ENCODE measurements around the gene TRAPPC2L. TPM values are rescaled to one million over a fixed set of nuclear protein-coding genes. Genes with fewer than 3 reads are reported as not detected.

TRAPPC2L gene
- total and polyA plus RNA-seq, 2 of the 13 experiments (the other 11 are each of a cell fraction or from before 2014, with no cell fraction given): 96.3 to 107 TPM

GRCh38 chr16:88899901-88900661 lies 43.2 kb downstream of the TRAPPC2L start:
- 9% methylated on average over 8 of the region's 41 CpGs for WGBS (ENCODE audit: low lambda C conversion rate)
- Histone ChIP-seq H2AFZ (ENCODE audit: low read length) (no peak overlapping the region), H3K79me2 (ENCODE audit: insufficient read depth, low read length) (no peaks in the 10 kb centered on the region), H3K36me3 (replicated peaks in 1 of 2; ENCODE audit: control insufficient read depth in 1 of 2, insufficient read depth in 2 of 2, low read length in 2 of 2) (no peaks in the 10 kb centered on the region), H3K4me1 (ENCODE audit: insufficient read depth, low read length) (peaks cover 10% of the 10 kb centered on the region), H4K20me1 (ENCODE audit: insufficient read depth, low read length) (no peaks in the 10 kb centered on the region; the same call in 1 of the 2 replicates), H3K27ac (ENCODE audit: extremely low read length, insufficient read depth, low read length) (no peak overlapping the region), H3K27me3 (ENCODE audit: control insufficient read depth in 1 of 2, insufficient read depth in 2 of 2, low read length in 2 of 2) (peaks cover 60 to 98% of the 10 kb centered on the region in 2 experiments), H3K4me3 (replicated peaks in 1 of 3; ENCODE audit: insufficient read depth in 1 of 3, low read depth in 2 of 3, low read length in 3 of 3) (no peak overlapping the region), H3K9me3 (ENCODE audit: low read length) (no peaks in the 10 kb centered on the region), H3K9ac (ENCODE audit: insufficient read depth, low read depth, low read length) (no peak overlapping the region), H3K4me2 (ENCODE audit: low read depth, low read length) (no peak overlapping the region)
- in situ Hi-C loops (cut with HindIII; ENCODE audit: extremely low pct_ligation_motif_present, low pct_unique_long_range_greater_than_20kb) (no loop called here), intact Hi-C loops (cut with micrococcal nuclease; ENCODE audit: unreplicated experiment) (no loop called here)
- POLR2A ChIA-PET: no interaction called here
- BruUV-seq (replicated peaks): no TSS peak
- ATAC-seq: no peak
- CTCF ChIA-PET (ENCODE audit: low intra/inter-chr PET ratio, low total read pairs): no interaction called here
- DNase-seq (ENCODE audit: low spot score): no peak
- no peak for FAIRE-seq
- TF ChIP-seq ZNF768 (CRISPR knock-in tag; IDR thresholded peaks at IDR 0.05): peak; percentile 16; the same call in 1 of the 2 replicates
- 0 out of 2 replicates have a peak, but pooled peaks have one; percentile 37 for TF ChIP-seq MTF2 (CRISPR knock-in tag; IDR thresholded peaks at IDR 0.05; ENCODE audit: borderline replicate concordance)
- TF ChIP-seq KLF12 (CRISPR knock-in tag; IDR thresholded peaks at IDR 0.05; ENCODE audit: borderline replicate concordance): no peak
- TF ChIP-seq HDAC6 (IDR thresholded peaks at IDR 0.05; ENCODE audit: low read depth, low read length): no peak

DNA sequence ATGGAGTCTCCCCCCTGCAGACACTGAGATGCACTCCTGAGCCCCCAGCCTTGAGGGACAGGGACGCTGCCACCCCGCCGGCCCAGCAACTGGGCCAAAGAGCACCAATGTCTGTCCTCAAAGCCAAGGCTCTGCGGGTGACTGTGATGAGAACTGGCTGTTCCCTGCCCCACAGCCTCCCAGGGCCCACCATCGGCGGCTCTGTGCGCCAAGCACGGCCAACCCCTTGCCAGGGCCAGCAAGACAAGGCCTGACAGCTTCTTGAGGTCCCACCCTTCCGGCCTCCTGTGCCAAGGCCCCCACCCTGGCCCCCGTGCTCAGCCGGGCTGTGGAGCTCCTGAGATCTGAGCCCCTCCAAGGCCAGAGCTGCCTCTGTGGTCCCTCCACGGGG lies 43.7 kb downstream of the TRAPPC2L start:
- H3K4me3 ChIP-seq (replicated peaks in 1 of 3; ENCODE audit: insufficient read depth in 1 of 3, low read depth in 2 of 3, low read length in 3 of 3): no peak overlapping the region
- ATAC-seq (no peak), FAIRE-seq (no peak), DNase-seq (ENCODE audit: low spot score) (no peak)
- no TSS peak for BruUV-seq (replicated peaks)
- intact Hi-C loops (cut with micrococcal nuclease; ENCODE audit: unreplicated experiment): no loop called here
- H4K20me1 ChIP-seq (ENCODE audit: insufficient read depth, low read length): no peaks in the 10 kb centered on the region; the same call in 1 of the 2 replicates
- H3K4me2 ChIP-seq (ENCODE audit: low read depth, low read length): no peak overlapping the region
- H3K36me3 ChIP-seq (replicated peaks in 1 of 2; ENCODE audit: control insufficient read depth in 1 of 2, insufficient read depth in 2 of 2, low read length in 2 of 2): no peaks in the 10 kb centered on the region
- no peak overlapping the region for H2AFZ ChIP-seq (ENCODE audit: low read length)
- CTCF ChIA-PET (ENCODE audit: low intra/inter-chr PET ratio, low total read pairs): no interaction called here
- no peaks in the 10 kb centered on the region for H3K79me2 ChIP-seq (ENCODE audit: insufficient read depth, low read length)
- no peak overlapping the region for H3K9ac ChIP-seq (ENCODE audit: insufficient read depth, low read depth, low read length)
- WGBS (ENCODE audit: low lambda C conversion rate): no CpG with 5 or more reads among the region's 12 CpGs
- POLR2A ChIA-PET: no interaction called here
- in situ Hi-C loops (cut with HindIII; ENCODE audit: extremely low pct_ligation_motif_present, low pct_unique_long_range_greater_than_20kb): no loop called here
- peaks cover 10% of the 10 kb centered on the region for H3K4me1 ChIP-seq (ENCODE audit: insufficient read depth, low read length)
- no peaks in the 10 kb centered on the region for H3K9me3 ChIP-seq (ENCODE audit: low read length)
- H3K27me3 ChIP-seq (ENCODE audit: control insufficient read depth in 1 of 2, insufficient read depth in 2 of 2, low read length in 2 of 2): peaks cover 61 to 96% of the 10 kb centered on the region in 2 experiments
- no peak overlapping the region for H3K27ac ChIP-seq (ENCODE audit: extremely low read length, insufficient read depth, low read length)
- no peak for TF ChIP-seq ZSCAN29 (CRISPR knock-in tag; conservative IDR thresholded peaks at IDR 0.05)
- TF ChIP-seq NCOA2 (CRISPR knock-in tag; IDR thresholded peaks at IDR 0.05): no peak
- TF ChIP-seq, protein P1, sequence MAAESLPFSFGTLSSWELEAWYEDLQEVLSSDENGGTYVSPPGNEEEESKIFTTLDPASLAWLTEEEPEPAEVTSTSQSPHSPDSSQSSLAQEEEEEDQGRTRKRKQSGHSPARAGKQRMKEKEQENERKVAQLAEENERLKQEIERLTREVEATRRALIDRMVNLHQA (CRISPR knock-in tag; IDR thresholded peaks at IDR 0.05): no peak
- no peak for TF ChIP-seq HNF4A (CRISPR knock-in tag; IDR thresholded peaks at IDR 0.05)
- TF ChIP-seq ZFP90 (CRISPR knock-in tag; IDR thresholded peaks at IDR 0.05; ENCODE audit: borderline replicate concordance): no peak
- TF ChIP-seq, protein P2, sequence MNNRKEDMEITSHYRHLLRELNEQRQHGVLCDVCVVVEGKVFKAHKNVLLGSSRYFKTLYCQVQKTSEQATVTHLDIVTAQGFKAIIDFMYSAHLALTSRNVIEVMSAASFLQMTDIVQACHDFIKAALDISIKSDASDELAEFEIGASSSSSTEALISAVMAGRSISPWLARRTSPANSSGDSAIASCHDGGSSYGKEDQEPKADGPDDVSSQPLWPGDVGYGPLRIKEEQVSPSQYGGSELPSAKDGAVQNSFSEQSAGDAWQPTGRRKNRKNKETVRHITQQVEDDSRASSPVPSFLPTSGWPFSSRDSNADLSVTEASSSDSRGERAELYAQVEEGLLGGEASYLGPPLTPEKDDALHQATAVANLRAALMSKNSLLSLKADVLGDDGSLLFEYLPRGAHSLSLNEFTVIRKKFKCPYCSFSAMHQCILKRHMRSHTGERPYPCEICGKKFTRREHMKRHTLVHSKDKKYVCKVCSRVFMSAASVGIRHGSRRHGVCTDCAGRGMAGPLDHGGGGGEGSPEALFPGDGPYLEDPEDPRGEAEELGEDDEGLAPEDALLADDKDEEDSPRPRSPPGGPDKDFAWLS (CRISPR knock-in tag; IDR thresholded peaks at IDR 0.05; ENCODE audit: borderline replicate concordance): no peak
- TF ChIP-seq MZF1 (CRISPR knock-in tag; IDR thresholded peaks at IDR 0.05; ENCODE audit: borderline replicate concordance): no peak
- TF ChIP-seq RBAK (CRISPR knock-in tag; IDR thresholded peaks at IDR 0.05): no peak
- TF ChIP-seq AKAP8 (CRISPR knock-in tag; IDR thresholded peaks at IDR 0.05): no peak
- TF ChIP-seq, protein P3, sequence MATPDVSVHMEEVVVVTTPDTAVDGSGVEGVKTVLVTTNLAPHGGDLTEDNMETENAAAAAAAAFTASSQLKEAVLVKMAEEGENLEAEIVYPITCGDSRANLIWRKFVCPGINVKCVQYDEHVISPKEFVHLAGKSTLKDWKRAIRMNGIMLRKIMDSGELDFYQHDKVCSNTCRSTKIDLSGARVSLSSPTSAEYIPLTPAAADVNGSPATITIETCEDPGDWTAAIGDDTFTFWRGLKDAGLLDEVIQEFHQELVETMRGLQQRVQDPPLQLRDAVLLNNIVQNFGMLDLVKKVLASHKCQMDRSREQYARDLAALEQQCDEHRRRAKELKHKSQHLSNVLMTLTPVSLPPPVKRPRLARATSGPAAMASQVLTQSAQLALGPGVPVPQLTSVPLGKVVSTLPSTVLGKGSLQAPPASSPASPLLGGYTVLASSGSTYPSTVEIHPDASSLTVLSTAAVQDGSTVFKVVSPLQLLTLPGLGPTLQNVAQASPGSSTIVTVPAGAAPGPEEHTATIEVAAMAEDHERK (CRISPR knock-in tag; IDR thresholded peaks at IDR 0.05; ENCODE audit: low read depth): no peak
- no peak for TF ChIP-seq RORA (CRISPR knock-in tag; IDR thresholded peaks at IDR 0.05)
- TF ChIP-seq ZNF564 (CRISPR knock-in tag; IDR thresholded peaks at IDR 0.05): no peak

Measured in HepG2 (cell line).